Neural progenitor cell (in vitro differentiated cells): ENCODE results near the gene NCAM1.

ENCODE experiments used
- CTCF ChIP-seq: fragments of 200-600 bp; sonication (generic); IDR thresholded peaks from 2 replicates; pipeline ENCODE4 v1.5.1; 2017; ENCODE audit warnings: antibody characterized with exemption, mild to moderate bottlenecking
- EZH2 ChIP-seq: fragments of 200-600 bp; sonication (generic); IDR thresholded peaks from 2 replicates; pipeline ENCODE4 v1.6.1; 2017; ENCODE audit warnings: antibody characterized with exemption, mild to moderate bottlenecking, moderate library complexity
- EZH2phosphoT487 ChIP-seq: fragments of 200-600 bp; sonication (generic); IDR thresholded peaks from 2 replicates; pipeline ENCODE4 v1.6.1; 2017; ENCODE audit warnings: antibody characterized with exemption

DNA sequence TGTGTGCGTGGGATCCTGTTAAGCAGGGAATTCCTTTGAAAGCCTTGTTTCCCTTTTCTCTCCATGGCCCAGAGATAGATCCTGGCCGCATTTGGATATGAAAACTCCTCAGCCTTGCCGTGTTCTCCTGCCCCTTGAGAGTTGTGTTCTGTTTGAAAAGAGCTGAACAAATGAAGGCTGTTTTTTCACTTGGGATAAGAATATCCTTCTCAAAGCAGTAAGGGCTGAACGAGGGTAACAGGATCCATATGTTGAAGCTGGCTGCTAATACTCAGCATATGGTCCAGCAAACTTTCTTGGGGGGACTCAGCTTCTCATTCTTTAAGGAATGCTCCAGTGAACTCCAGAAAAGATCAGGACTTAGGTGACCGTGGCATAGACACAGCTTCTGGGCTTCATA is 238.6 kb downstream of the NCAM1 start:
- TF ChIP-seq CTCF (no peak), EZH2 (no peak), EZH2phosphoT487 (no peak)
